C4-2B (cell line): ENCODE results near the gene USP15.

ENCODE experiments used
- ZFX ChIP-seq: fragments of 450-650 bp; IDR thresholded peaks from 2 replicates; pipeline ENCODE4 v1.6.1; 2017
- TF ChIP-seq, protein P1 (sequence below): fragments of 450-650 bp; conservative IDR thresholded peaks from 2 replicates; pipeline ENCODE4 v1.5.1; 2017; ENCODE audit warnings: mild to moderate bottlenecking

DNA sequence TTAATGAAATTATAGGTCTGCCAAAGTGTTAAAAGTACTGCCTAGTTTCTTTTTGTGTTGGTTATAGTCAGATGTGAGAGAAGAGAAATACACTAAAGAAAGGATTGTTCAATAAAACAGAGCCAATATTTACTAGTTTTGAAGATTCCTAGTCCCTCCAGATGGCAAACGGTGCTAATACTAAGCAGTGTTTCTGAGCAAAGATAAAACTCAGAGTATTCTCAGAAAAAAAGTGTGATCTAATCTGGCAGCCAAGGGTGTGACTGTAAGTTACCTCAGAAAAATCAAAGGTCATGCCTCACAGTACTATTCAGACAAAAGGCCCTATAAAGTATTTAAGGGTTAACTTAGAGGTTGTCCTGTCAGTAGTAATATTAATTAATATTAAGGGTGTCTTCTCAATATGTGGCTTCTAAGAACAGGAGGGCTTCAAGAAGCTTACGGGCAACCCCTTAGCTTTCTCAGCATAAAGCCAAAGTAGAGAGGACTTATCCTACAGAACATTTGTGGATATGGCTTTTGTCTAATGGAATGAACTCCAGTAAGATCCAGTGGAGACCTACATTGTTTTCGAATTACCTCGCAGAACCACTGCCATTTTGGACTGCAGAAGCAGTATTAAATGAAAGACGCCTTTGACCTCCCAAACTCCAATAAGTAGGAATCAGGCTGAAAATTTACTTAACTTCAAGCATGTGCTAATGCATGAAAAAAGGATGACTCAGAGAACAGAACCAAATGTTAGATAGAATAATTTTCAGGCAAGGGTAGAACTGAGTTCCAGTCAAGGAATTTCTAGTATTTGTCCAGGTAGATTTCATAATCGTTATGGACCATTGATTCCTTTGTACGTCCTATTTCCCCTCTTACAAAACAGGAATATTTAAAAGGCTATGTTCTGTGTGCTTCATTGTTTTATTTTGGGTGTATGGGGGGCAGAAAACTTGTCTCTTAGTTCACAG is 46.6 kb downstream of the USP15 start:
- TF ChIP-seq, protein P1, sequence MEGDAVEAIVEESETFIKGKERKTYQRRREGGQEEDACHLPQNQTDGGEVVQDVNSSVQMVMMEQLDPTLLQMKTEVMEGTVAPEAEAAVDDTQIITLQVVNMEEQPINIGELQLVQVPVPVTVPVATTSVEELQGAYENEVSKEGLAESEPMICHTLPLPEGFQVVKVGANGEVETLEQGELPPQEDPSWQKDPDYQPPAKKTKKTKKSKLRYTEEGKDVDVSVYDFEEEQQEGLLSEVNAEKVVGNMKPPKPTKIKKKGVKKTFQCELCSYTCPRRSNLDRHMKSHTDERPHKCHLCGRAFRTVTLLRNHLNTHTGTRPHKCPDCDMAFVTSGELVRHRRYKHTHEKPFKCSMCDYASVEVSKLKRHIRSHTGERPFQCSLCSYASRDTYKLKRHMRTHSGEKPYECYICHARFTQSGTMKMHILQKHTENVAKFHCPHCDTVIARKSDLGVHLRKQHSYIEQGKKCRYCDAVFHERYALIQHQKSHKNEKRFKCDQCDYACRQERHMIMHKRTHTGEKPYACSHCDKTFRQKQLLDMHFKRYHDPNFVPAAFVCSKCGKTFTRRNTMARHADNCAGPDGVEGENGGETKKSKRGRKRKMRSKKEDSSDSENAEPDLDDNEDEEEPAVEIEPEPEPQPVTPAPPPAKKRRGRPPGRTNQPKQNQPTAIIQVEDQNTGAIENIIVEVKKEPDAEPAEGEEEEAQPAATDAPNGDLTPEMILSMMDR, result no peak
- TF ChIP-seq ZFX, result no peak
